Measurements from ENCODE around the gene DTNBP1.

GRCh38 chr6:15546591-15546990 lies 116.2 kb downstream of the DTNBP1 start:
- no peak for TF ChIP-seq CTCF (IDR thresholded peaks at IDR 0.05)
- no peak for TF ChIP-seq POLR2AphosphoS5 (IDR thresholded peaks at IDR 0.05; ENCODE audit: insufficient read depth in 1 of 2, low read depth in 1 of 2)
- TF ChIP-seq POLR2A (IDR thresholded peaks at IDR 0.05): no peak

All from vagina (tissue), 2 donors.